K562 (cell line): ENCODE results near the gene RABL6. TPM values are rescaled to one million over a fixed set of nuclear protein-coding genes. Genes with fewer than 3 reads are reported as not detected.

ENCODE experiments used
- polyA plus RNA-seq, 8 experiments: library from polyadenylated mRNA; depleted of rRNA in 4 of 8; stranded (reverse) in 5 of 8; unstranded in 3 of 8; fragments of >200 nt; fragmentation: Nextera tagmentation in 2 of 8; fragmentation: Illumina TruSeq in 1 of 8; extraction: Ambion mirVana in 2 of 8; extraction: Trizol in 1 of 8; gene quantifications; 2 replicates each; pipeline versions ENCODE4 v1.2.1 to v1.2.3, GENCODE V29; 2011 to 2014; ENCODE audit warnings: inconsistent platforms in 1 of 8, missing spikeins in 1 of 8
- total RNA-seq, 7 experiments: library from RNA; depleted of rRNA in 6 of 7; stranded (reverse); fragments of >200 nt in 6 of 7; fragmentation: Illumina TruSeq in 2 of 7; extraction: Trizol in 2 of 7; gene quantifications; 2 replicates each; pipeline versions ENCODE4 v1.2.1 to v1.2.3, GENCODE V29; 2011 to 2021; ENCODE audit warnings: low replicate concordance in 1 of 7
- TF ChIP-seq, protein P1 (sequence below), 2 experiments: fragments of 450-650 bp; IDR thresholded peaks; 2 replicates each; pipeline ENCODE4 v1.6.1; 2016; ENCODE audit warnings: mild to moderate bottlenecking in 2 of 2, borderline replicate concordance in 1 of 2, low read depth in 1 of 2, moderate library complexity in 1 of 2

The RABL6 gene
- total and polyA plus RNA-seq, 9 of the 15 experiments (the other 6 are each of a cell fraction or from before 2014, with no cell fraction given): 5.6 to 181 (median 84.5) TPM

DNA sequence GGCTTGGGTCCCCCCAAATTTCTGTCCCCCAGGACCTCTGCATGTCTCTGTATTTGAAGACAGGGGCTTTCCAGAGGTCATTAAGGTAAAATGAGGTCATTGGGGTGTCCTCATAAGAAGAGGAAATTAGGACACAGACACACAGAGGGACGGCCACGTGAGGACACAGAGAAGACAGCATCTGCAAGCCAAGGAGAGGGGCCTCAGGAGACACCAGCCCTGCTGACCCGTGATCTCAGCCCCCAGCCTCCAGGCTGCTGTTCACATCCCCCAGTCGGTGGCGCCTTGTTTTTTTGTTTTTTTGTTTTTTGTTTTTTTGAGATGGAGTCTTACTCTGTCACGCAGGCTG lies 12.8 kb upstream of the RABL6 start (continued):
- TF ChIP-seq, protein P1, sequence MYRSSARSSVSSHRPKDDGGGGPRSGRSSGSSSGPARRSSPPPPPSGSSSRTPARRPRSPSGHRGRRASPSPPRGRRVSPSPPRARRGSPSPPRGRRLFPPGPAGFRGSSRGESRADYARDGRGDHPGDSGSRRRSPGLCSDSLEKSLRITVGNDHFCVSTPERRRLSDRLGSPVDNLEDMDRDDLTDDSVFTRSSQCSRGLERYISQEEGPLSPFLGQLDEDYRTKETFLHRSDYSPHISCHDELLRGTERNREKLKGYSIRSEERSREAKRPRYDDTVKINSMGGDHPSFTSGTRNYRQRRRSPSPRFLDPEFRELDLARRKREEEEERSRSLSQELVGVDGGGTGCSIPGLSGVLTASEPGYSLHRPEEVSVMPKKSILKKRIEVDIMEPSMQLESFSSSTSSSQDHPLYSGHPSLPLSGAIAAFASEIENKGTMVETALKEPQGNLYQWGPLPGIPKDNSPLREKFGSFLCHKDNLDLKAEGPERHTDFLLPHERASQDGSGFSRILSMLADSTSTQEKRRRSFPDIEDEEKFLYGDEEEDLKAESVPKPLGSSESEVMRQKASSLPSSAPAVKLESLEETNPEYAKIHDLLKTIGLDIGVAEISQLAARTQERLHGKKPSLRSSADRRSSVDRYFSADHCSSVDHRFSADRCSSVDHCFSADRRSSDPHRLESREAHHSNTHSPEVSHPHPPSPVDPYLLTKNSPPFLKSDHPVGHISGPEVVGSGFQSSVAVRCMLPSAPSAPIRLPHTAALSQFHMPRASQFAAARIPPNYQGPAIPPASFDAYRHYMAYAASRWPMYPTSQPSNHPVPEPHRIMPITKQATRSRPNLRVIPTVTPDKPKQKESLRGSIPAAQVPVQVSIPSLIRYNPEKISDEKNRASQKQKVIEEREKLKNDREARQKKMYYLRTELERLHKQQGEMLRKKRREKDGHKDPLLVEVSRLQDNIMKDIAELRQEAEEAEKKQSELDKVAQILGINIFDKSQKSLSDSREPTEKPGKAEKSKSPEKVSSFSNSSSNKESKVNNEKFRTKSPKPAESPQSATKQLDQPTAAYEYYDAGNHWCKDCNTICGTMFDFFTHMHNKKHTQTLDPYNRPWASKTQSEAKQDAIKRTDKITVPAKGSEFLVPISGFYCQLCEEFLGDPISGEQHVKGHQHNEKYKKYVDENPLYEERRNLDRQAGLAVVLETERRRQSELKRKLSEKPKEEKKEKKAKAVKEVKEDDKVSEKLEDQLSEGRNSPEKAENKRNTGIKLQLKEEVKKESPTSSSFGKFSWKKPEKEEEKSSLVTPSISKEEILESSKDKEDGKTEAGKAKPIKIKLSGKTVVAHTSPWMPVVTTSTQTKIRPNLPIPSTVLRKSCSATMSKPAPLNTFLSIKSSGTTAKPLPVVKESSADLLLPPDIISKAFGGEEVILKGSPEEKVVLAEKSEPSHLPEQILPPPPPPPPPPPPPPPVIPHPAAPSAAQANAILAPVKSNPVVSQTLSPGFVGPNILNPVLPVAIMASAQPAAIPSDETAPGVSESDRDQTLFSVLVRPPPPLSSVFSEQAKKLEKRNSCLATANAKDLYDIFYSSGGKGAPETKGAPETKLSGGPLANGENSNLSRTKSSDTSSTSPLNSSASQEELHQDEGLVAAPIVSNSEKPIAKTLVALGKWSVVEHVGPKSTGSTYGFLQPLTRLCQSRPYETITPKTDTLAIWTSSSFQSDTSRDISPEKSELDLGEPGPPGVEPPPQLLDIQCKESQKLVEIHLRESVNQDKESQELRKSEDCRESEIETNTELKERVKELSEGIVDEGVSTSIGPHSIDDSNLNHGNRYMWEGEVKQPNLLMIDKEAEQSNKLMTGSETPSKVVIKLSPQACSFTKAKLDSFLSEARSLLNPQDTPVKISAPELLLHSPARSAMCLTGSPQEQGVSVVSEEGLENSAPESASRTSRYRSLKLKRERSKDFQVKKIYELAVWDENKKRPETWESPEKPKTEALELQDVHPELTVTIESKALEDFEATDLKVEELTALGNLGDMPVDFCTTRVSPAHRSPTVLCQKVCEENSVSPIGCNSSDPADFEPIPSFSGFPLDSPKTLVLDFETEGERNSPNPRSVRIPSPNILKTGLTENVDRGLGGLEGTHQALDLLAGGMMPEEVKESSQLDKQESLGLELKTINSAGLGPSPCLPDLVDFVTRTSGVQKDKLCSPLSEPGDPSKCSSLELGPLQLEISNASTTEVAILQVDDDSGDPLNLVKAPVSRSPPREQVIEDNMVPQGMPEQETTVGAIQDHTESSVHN (IDR thresholded peaks at IDR 0.05; ENCODE audit: borderline replicate concordance in 1 of 2, low read depth in 1 of 2): no peak
